ENCODE results near the gene CST6. TPM values are rescaled to one million over a fixed set of nuclear protein-coding genes. Genes with fewer than 3 reads are reported as not detected.
A peak's percentile ranks its signal among the peaks of the same experiment; 100 is the strongest.
"Not testable (repeated sequence)": the region's sequence is repeated elsewhere in the genome, so short reads cannot be mapped to it uniquely, and the experiment has no call there.

CST6 gene
- total and polyA plus RNA-seq, 8 donors, result 0.18 to 46.5 (median 0.82) TPM

DNA sequence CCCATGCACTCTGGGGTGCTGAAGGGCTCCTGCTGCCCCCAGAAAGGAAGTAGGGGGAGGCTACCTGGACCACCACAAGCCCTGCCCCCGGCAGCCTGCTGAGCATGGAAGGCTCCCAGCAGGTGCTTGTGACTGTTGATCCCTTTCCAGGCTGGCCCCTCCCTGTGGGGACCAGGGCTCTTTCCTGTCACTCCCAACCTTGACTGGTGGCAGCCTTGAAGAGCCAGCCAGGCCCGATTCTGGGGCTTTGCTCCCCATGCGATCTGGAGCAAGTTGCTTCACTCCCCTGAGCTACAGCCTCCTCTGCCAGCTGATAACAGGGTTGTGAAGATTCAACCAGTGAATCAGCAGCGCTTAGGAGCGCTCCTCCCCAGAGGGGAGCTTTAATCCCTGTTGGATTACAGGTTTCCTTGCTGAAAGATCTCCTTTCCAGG is 4.6 kb upstream of the CST6 start:
- DNase-seq (no peak), ATAC-seq (no peak)
- TF ChIP-seq, protein P1, sequence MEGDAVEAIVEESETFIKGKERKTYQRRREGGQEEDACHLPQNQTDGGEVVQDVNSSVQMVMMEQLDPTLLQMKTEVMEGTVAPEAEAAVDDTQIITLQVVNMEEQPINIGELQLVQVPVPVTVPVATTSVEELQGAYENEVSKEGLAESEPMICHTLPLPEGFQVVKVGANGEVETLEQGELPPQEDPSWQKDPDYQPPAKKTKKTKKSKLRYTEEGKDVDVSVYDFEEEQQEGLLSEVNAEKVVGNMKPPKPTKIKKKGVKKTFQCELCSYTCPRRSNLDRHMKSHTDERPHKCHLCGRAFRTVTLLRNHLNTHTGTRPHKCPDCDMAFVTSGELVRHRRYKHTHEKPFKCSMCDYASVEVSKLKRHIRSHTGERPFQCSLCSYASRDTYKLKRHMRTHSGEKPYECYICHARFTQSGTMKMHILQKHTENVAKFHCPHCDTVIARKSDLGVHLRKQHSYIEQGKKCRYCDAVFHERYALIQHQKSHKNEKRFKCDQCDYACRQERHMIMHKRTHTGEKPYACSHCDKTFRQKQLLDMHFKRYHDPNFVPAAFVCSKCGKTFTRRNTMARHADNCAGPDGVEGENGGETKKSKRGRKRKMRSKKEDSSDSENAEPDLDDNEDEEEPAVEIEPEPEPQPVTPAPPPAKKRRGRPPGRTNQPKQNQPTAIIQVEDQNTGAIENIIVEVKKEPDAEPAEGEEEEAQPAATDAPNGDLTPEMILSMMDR (IDR thresholded peaks at IDR 0.05), result no peak
- Histone ChIP-seq H3K4me1 (peaks cover 0 to 18% of the 10 kb centered on the region in 2 donors), H3K9me3 (no peaks in the 10 kb centered on the region), H3K4me3 (no peak overlapping the region), H3K36me3 (peaks cover 0 to 25% of the 10 kb centered on the region in 2 donors), H3K27ac (peak overlapping the region in 1 of 2 donors; percentile 3), H3K27me3 (peaks cover 8 to 23% of the 10 kb centered on the region in 2 donors)
- intact Hi-C loops (cut with DNase I), result no loop called here

DNA sequence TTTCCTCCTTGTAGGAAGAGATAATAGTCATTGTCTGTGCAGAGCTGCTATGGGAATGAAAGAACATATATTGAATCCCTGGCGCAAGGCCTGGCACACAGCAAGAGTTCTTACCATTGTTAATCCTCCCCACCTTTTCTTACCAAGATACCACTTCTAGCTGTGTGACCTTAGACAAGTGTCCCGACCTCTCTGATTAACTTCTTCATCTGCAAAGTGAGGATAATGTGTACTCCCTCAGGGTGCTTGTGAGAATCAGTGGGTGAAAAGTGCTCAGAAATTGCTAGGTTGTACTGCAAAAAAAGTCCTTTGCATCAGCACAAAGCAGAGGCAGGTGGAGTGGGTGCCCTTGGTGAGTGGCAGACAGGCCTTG is 3.7 kb upstream of the CST6 start:
- Histone ChIP-seq H3K4me3 (no peak overlapping the region), H3K36me3 (peaks cover 0 to 25% of the 10 kb centered on the region in 2 donors), H3K4me1 (peaks cover 0 to 22% of the 10 kb centered on the region in 2 donors), H3K27me3 (peaks cover 10 to 31% of the 10 kb centered on the region in 2 donors), H3K27ac (no peak overlapping the region), H3K9me3 (no peaks in the 10 kb centered on the region)
- intact Hi-C loops (cut with DNase I), result no loop called here
- DNase-seq, result no peak
- TF ChIP-seq, protein P1 (IDR thresholded peaks at IDR 0.05), result no peak
- ATAC-seq, result no peak

DNA sequence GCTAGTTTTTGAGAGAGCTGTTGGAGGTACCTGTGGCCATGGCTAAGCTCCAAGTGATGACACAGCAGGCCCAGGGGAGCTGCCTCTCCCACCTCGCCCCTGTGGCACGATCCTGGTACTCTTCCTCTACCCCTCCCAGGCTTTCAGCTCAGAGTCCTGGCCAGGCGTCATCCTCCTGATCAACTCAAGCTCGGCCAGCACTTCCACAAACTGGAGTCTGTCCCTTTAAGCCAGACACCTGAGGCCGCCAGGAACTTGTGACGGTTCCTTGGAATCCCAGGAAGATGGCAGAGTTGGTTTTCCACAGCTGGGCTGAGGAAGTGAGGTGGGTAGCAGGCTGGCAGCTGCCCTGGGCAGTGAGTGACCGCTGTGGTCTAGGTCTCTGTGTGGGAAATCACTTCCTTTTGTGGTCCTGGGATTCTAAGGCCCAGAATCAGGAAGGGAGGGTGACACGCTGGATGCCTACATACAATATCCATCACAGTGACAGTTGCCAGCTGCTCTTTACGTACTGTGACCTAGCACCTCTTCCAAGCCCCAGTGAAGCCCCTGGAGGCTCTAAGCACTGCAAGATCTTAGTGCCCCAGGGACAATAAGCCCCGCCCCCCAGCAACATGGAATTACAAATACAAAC is 3.2 kb upstream of the CST6 start:
- peaks cover 10 to 36% of the 10 kb centered on the region in 2 donors for H3K27me3 ChIP-seq
- H3K4me1 ChIP-seq, result peaks cover 0 to 19% of the 10 kb centered on the region in 2 donors
- peaks cover 0 to 22% of the 10 kb centered on the region in 2 donors for H3K36me3 ChIP-seq
- no peaks in the 10 kb centered on the region for H3K9me3 ChIP-seq
- TF ChIP-seq, protein P1 (IDR thresholded peaks at IDR 0.05), result no peak
- H3K27ac ChIP-seq, result no peak overlapping the region
- no peak for ATAC-seq
- intact Hi-C loops (cut with DNase I), result no loop called here
- no peak for DNase-seq
- H3K4me3 ChIP-seq, result no peak overlapping the region

DNA sequence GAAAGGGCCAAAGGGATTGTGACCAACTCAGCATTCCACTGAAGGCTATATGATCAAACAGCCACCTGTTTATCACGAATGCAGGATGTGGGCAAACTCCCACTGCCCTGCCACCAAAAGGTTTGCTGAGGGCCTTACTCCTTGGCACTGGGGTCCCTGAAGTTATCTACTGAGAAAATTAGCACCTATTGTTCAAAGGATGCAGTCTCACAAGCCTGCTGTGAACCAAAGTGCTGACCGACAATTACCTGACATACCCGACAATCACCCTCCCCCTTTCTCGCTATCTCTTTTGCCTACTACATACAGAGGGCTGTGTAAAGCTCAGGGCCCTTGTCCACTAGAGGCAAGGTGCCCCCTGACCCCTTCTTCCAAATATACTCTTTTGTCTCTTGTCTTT is 1.8 kb upstream of the CST6 start:
- H3K27ac ChIP-seq; DNase-seq; ATAC-seq; H3K9me3 ChIP-seq; H3K36me3 ChIP-seq; H3K4me3 ChIP-seq; intact Hi-C loops (cut with DNase I): not testable (repeated sequence)
- peaks cover 10 to 40% of the 10 kb centered on the region in 2 donors for H3K27me3 ChIP-seq
- H3K4me1 ChIP-seq, result peaks cover 0 to 18% of the 10 kb centered on the region in 2 donors

DNA sequence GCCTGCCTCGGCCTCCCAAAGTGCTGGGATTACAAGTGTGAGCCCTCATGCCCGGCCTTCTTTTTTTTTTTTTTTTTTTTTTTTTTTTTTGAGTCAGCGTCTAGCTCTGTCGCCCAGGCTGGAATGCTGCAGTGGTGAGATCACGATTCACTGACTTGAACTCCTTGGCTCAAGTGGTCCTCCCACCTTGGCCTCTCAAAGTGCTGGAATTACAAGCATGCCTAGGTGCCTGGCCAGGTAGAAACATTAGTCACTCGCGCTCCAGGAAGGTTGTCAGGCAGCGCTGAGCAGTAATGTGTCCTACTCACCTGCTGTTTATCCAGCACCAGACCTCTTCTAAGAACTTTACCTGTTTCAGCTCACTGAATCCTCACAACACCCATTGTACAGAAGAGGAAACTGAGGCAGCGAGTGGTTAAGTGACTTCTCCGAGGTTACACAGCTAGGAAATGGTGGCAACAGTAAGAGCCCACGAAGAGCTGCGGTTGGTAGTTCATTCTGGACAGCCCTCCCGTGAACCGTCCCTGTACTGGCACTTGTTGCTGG is 496 bp upstream of the CST6 start:
- DNase-seq, result peak; percentile 22 to 85 (median 59)
- ATAC-seq, result peak; percentile 95
- intact Hi-C loops (cut with DNase I), result no loop called here
- Histone ChIP-seq H3K9me3 (no peaks in the 10 kb centered on the region), H3K4me3 (peak overlapping the region in 1 of 2 donors; percentile 19), H3K4me1 (peaks cover 0 to 18% of the 10 kb centered on the region in 2 donors), H3K27ac (peak overlapping the region; percentile 63 to 70), H3K27me3 (peaks cover 10 to 40% of the 10 kb centered on the region in 2 donors), H3K36me3 (no peaks in the 10 kb centered on the region)
- TF ChIP-seq, protein P1 (IDR thresholded peaks at IDR 0.05), result no peak

Data from left lung (tissue), 10 donors.